HepG2 (cell line): ENCODE measurements around the gene MAPK1. TPM values are rescaled to one million over a fixed set of nuclear protein-coding genes. Genes with fewer than 3 reads are reported as not detected.
A peak's percentile ranks its signal among the peaks of the same experiment; 100 is the strongest.

ENCODE experiments used
- AGO2 ChIP-seq: fragments of 200-400 bp; formaldehyde crosslinking; optimal IDR thresholded peaks from 2 replicates; pipeline ENCODE3; 2017; ENCODE audit warnings: mild to moderate bottlenecking, low read depth, low read length, moderate library complexity
- ATF2 ChIP-seq: sonication (generic); formaldehyde crosslinking; IDR thresholded peaks from 2 replicates; pipeline ENCODE4 v1.4.0; 2020; ENCODE audit warnings: missing genetic modification reagents
- BRCA1 ChIP-seq: sonication (generic); formaldehyde crosslinking; IDR thresholded peaks from 2 replicates; pipeline ENCODE4 v1.4.0; 2020; ENCODE audit warnings: missing genetic modification reagents
- CEBPB ChIP-seq: IDR thresholded peaks from 2 replicates; pipeline ENCODE4 v1.6.1; 2011; ENCODE audit warnings: low read depth, low read length, improper control_type of control experiment, borderline replicate concordance
- FOXO1 ChIP-seq: sonication (generic); formaldehyde crosslinking; IDR thresholded peaks from 2 replicates; pipeline ENCODE4 v1.4.0; 2020; ENCODE audit warnings: missing genetic modification reagents
- GLI4 ChIP-seq: sonication (generic); formaldehyde crosslinking; IDR thresholded peaks from 2 replicates; pipeline ENCODE4 v1.5.1; 2020; ENCODE audit warnings: missing genetic modification reagents, mild to moderate bottlenecking, moderate library complexity, borderline replicate concordance
- MXD1 ChIP-seq: sonication (generic); formaldehyde crosslinking; IDR thresholded peaks from 2 replicates; pipeline ENCODE4 v1.4.0; 2020; ENCODE audit warnings: mild to moderate bottlenecking, missing genetic modification reagents
- RFX5 ChIP-seq: IDR thresholded peaks from 2 replicates; pipeline ENCODE4 v1.6.1; 2011; ENCODE audit warnings: low read depth, low read length, improper control_type of control experiment
- SALL2 ChIP-seq: sonication (generic); formaldehyde crosslinking; IDR thresholded peaks from 2 replicates; pipeline ENCODE4 v1.8.1; 2023; ENCODE audit warnings: mild to moderate bottlenecking, missing genetic modification reagents, inconsistent platforms
- TAF1 ChIP-seq: sonication (generic); formaldehyde crosslinking; IDR thresholded peaks from 2 replicates; pipeline ENCODE4 v1.4.0; 2020; ENCODE audit warnings: missing genetic modification reagents
- TEF ChIP-seq: sonication (generic); formaldehyde crosslinking; IDR thresholded peaks from 2 replicates; pipeline ENCODE4 v1.5.0; 2020; ENCODE audit warnings: missing genetic modification reagents
- TFE3 ChIP-seq: IDR thresholded peaks from 2 replicates; pipeline ENCODE4 v1.6.1; 2016
- THAP11 ChIP-seq: IDR thresholded peaks from 2 replicates; pipeline ENCODE4 v1.6.1; 2016; ENCODE audit warnings: missing biosample characterization, missing genetic modification reagents
- TIGD3 ChIP-seq: sonication (generic); formaldehyde crosslinking; IDR thresholded peaks from 2 replicates; pipeline ENCODE4 v1.5.1; 2020; ENCODE audit warnings: mild to moderate bottlenecking, missing genetic modification reagents, borderline replicate concordance
- U2AF1 ChIP-seq: fragments of 200-400 bp; formaldehyde crosslinking; optimal IDR thresholded peaks from 2 replicates; pipeline ENCODE3; 2017; ENCODE audit warnings: mild to moderate bottlenecking, low read depth, low read length
- WIZ ChIP-seq: sonication (generic); formaldehyde crosslinking; IDR thresholded peaks from 2 replicates; pipeline ENCODE4 v1.5.1; 2020; ENCODE audit warnings: mild to moderate bottlenecking, missing genetic modification reagents
- ZFP36 ChIP-seq: fragments of 150-350 bp; IDR thresholded peaks from 2 replicates; pipeline ENCODE4 v1.6.1; 2018; ENCODE audit warnings: borderline replicate concordance, low read length, low read depth; ENCODE audit not compliant: partially characterized antibody
- ZNF687 ChIP-seq: sonication (generic); formaldehyde crosslinking; IDR thresholded peaks from 2 replicates; pipeline ENCODE4 v1.5.1; 2020; ENCODE audit warnings: mild to moderate bottlenecking, missing genetic modification reagents, moderate library complexity
- ZSCAN31 ChIP-seq: sonication (generic); formaldehyde crosslinking; IDR thresholded peaks from 2 replicates; pipeline ENCODE4 v1.5.0; 2020; ENCODE audit warnings: low read depth, mild to moderate bottlenecking, missing genetic modification reagents
- polyA plus RNA-seq, 8 experiments: library from polyadenylated mRNA; depleted of rRNA in 3 of 8; stranded (reverse) in 7 of 8; unstranded in 1 of 8; fragments of >200 nt; fragmentation: Illumina TruSeq in 4 of 8; extraction: Trizol in 4 of 8; gene quantifications; 2 replicates each; pipeline versions ENCODE4 v1.2.1 to v1.2.3, GENCODE V29; 2011 to 2016; ENCODE audit warnings: low read depth in 4 of 8, missing spikeins in 1 of 8, mixed read lengths in 1 of 8; ENCODE audit not compliant: insufficient read depth in 1 of 8
- total RNA-seq, 5 experiments: library from RNA; depleted of rRNA; stranded (reverse); fragments of >200 nt; fragmentation: Illumina TruSeq; extraction: Trizol; gene quantifications; 2 replicates each; pipeline ENCODE4 v1.2.3, GENCODE V29; 2016; ENCODE audit warnings: low read depth in 1 of 5

Gene MAPK1
- total and polyA plus RNA-seq, 2 of the 13 experiments (the other 11 are each of a cell fraction or from before 2014, with no cell fraction given): 107 to 114 TPM

- TF ChIP-seq ATF2 (CRISPR knock-in tag) (no peak), U2AF1 (no peak), GLI4 (CRISPR knock-in tag) (no peak), AGO2 (no peak), WIZ (CRISPR knock-in tag) (no peak), ZSCAN31 (peak; percentile 38; the same call in 1 of the 2 replicates), TEF (CRISPR knock-in tag) (peak; percentile 47; the same call in 1 of the 2 replicates), ZFP36 (no peak), TIGD3 (CRISPR knock-in tag) (no peak), TAF1 (CRISPR knock-in tag) (0 out of 2 replicates have a peak, but pooled peaks have one; percentile 26), CEBPB (no peak), RFX5 (no peak), SALL2 (CRISPR knock-in tag) (peak; percentile 87; the same call in 1 of the 2 replicates), FOXO1 (CRISPR knock-in tag) (no peak), MXD1 (CRISPR knock-in tag) (peak; percentile 71; the same call in 1 of the 2 replicates), ZNF687 (CRISPR knock-in tag) (peak; percentile 73), THAP11 (CRISPR knock-in tag) (0 out of 2 replicates have a peak, but pooled peaks have one; percentile 19), TFE3 (peak; percentile 39; the same call in 1 of the 2 replicates), BRCA1 (peak; percentile 52; the same call in 1 of the 2 replicates)
Measured at GRCh38 chr22:21735200-21736083, 132.0 kb downstream of the MAPK1 start, which contains the start of gene YPEL1 (continued).
